Measurements from ENCODE around the gene PPFIA1. TPM values are rescaled to one million over a fixed set of nuclear protein-coding genes. Genes with fewer than 3 reads are reported as not detected.

Gene PPFIA1
- total RNA-seq, 1 experiment from 2014 or later: 63.4 TPM

- no peak overlapping the region for H3T11ph ChIP-seq (ENCODE audit: low read length)
- H3K4ac ChIP-seq (ENCODE audit: low read depth, low read length): no peak overlapping the region
- H4K8ac ChIP-seq (replicated peaks; ENCODE audit: insufficient read length, low read depth, low read length): no peak overlapping the region
- Mint-ChIP-seq H3K27me3 (ENCODE audit: low read depth) (peaks cover 5% of the 10 kb centered on the region), H3K4me1 (peaks cover 19 to 24% of the 10 kb centered on the region in 2 experiments), H3K4me3 (no peak overlapping the region), H3K27ac (peak overlapping the region in 1 of 3 experiments; percentile 89; a peak in 1 of 7 replicates), H3K9me3 (no peaks in the 10 kb centered on the region), H3K36me3 (ENCODE audit: insufficient read depth in 1 of 3, low read depth in 3 of 3) (peaks cover 6 to 8% (median 7%) of the 10 kb centered on the region in 3 experiments)
- H3K79me1 ChIP-seq (ENCODE audit: insufficient read depth, low read depth, low read length, poor library complexity, severe bottlenecking): no peaks in the 10 kb centered on the region
- no peak overlapping the region for H2AK5ac ChIP-seq (ENCODE audit: insufficient read length, low read length)
- H3K23me2 ChIP-seq (ENCODE audit: insufficient read length, low read depth, low read length, poor library complexity, severe bottlenecking): peaks cover 5% of the 10 kb centered on the region
- H3K18ac ChIP-seq (ENCODE audit: insufficient read length, low read depth, low read length): no peak overlapping the region
- no peak for TF ChIP-seq CTCF (conservative IDR thresholded peaks at IDR 0.05)
- no peak overlapping the region for H2BK20ac ChIP-seq (ENCODE audit: low read depth, low read length, poor library complexity, severe bottlenecking)
- H2BK15ac ChIP-seq (ENCODE audit: low read depth, low read length): no peak overlapping the region
- no peak overlapping the region for H3K9ac ChIP-seq (ENCODE audit: extremely low read depth, insufficient read length, low read length)
- no peak for DNase-seq
- H2BK120ac ChIP-seq (ENCODE audit: low read depth, low read length, poor library complexity, severe bottlenecking): no peak overlapping the region
- no peak overlapping the region for H2BK5ac ChIP-seq (ENCODE audit: insufficient read length, low read length)
- H2AFZ ChIP-seq (ENCODE audit: low read length): no peak overlapping the region
- no peak overlapping the region for H2BK12ac ChIP-seq (ENCODE audit: insufficient read length, low read depth, low read length)
- no peaks in the 10 kb centered on the region for H3K27me3 ChIP-seq (ENCODE audit: insufficient read depth, low read length)
- no peak overlapping the region for H3K14ac ChIP-seq (ENCODE audit: insufficient read depth, low read length)
- no peak overlapping the region for H3K27ac ChIP-seq (ENCODE audit: insufficient read length, low read depth, low read length)
- H3K4me2 ChIP-seq (ENCODE audit: insufficient read depth, insufficient read length, low read length): no peak overlapping the region
- no peak overlapping the region for H3K23ac ChIP-seq (ENCODE audit: insufficient read length, low read depth, low read length)
- H3K9me3 ChIP-seq (ENCODE audit: control insufficient read depth, low read depth, low read length): no peaks in the 10 kb centered on the region
- no peak overlapping the region for H4K91ac ChIP-seq (ENCODE audit: insufficient read length, low read depth, low read length)
- peaks cover 10% of the 10 kb centered on the region; the same call in 1 of the 2 replicates for H3K79me2 ChIP-seq (ENCODE audit: insufficient read depth, low read length)
- H4K20me1 ChIP-seq (ENCODE audit: control insufficient read depth, insufficient read depth, insufficient read length): no peaks in the 10 kb centered on the region
- no peaks in the 10 kb centered on the region; the same call in 1 of the 2 replicates for H3K4me1 ChIP-seq (ENCODE audit: insufficient read depth, low read length)
- no CpG with 5 or more reads among the region's 5 CpGs for WGBS (ENCODE audit: extremely low coverage, insufficient read length, low lambda C conversion rate)
- H3K56ac ChIP-seq (ENCODE audit: insufficient read length, low read depth, low read length): no peak overlapping the region
- H4K5ac ChIP-seq (ENCODE audit: insufficient read length, low read depth, low read length): no peak overlapping the region
These were observed 3.0 kb upstream of the PPFIA1 start for GRCh38 chr11:70267405-70267950.

Measured in H9 (cell line).